Heart left ventricle (tissue), 13 donors: Measurements from ENCODE around the gene SV2B.

ENCODE experiments used
- POLR2A ChIP-seq, 2 donors: fragments of 450-650 bp; IDR thresholded peaks; one replicate each; pipeline ENCODE4 v1.6.1; 2017; ENCODE audit warnings: antibody characterized with exemption in 2 of 2, mild to moderate bottlenecking in 2 of 2, moderate library complexity in 2 of 2
- TF ChIP-seq, protein P1 (sequence below), 12 donors: fragments of 200-600 bp; sonication (generic) in 4 of 12; IDR thresholded peaks; one replicate each; pipeline versions ENCODE4 v1.5.0 to v1.8.0; 2018 to 2022; ENCODE audit warnings: antibody characterized with exemption in 12 of 12, mild to moderate bottlenecking in 5 of 12
- donor health status: ischemic (EF 13 %, LVEDD 7.1; RV severe dilation, severe dysfunction).
- donor health status: DM: no; HTN: yes; CAD: no.
- donor health status: DM: no; HTN: no; CAD: no.
- donor health status: ischemic (EF 25% LVEDD 6.9; RV normal size, moderate dysfunction).
- donor health status: ischemic (EF 25% LVEDD 5.7; RV mildly dilated, moderate dysfunction).
- donor health status: ischemic (EF 35%, LVEDD 5.7; RV mildly dilated, moderate dysfunction).
- donor health status: nonischemic (EF 11% LVEDD 7.7; RV severe dilation, severe dysfunction).
- donor health status: DM: yes; HTN: yes; CAD: no.
- donor health status: PGD.
- donor health status: ischemic (EF 29% LVEDD 5.4; RV normal size, mild dysfunction).
- donor health status: nonischemic (EF 23%, LVEDD 6.1; RV moderate dilation, normal function).

GRCh38 chr15:91329914-91330313 lies 229.9 kb downstream of the SV2B start:
- TF ChIP-seq, protein P1, sequence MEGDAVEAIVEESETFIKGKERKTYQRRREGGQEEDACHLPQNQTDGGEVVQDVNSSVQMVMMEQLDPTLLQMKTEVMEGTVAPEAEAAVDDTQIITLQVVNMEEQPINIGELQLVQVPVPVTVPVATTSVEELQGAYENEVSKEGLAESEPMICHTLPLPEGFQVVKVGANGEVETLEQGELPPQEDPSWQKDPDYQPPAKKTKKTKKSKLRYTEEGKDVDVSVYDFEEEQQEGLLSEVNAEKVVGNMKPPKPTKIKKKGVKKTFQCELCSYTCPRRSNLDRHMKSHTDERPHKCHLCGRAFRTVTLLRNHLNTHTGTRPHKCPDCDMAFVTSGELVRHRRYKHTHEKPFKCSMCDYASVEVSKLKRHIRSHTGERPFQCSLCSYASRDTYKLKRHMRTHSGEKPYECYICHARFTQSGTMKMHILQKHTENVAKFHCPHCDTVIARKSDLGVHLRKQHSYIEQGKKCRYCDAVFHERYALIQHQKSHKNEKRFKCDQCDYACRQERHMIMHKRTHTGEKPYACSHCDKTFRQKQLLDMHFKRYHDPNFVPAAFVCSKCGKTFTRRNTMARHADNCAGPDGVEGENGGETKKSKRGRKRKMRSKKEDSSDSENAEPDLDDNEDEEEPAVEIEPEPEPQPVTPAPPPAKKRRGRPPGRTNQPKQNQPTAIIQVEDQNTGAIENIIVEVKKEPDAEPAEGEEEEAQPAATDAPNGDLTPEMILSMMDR (IDR thresholded peaks at IDR 0.05): no peak
- TF ChIP-seq POLR2A (IDR thresholded peaks at IDR 0.05): no peak
